NB4 (cell line): ENCODE data around the gene ELAPOR2.

Experiments
- DNase-seq: peaks from one replicate; pipeline ENCODE4 v3.0.0; 2010; ENCODE audit warnings: low read depth
- H3K4me3 ChIP-seq: one replicate; pipeline ENCODE4 v1.5.1; 2011; ENCODE audit warnings: mild to moderate bottlenecking, low read depth, low read length, moderate library complexity
- CTCF ChIP-seq: IDR thresholded peaks from one replicate; pipeline ENCODE4 v1.5.1; 2012; ENCODE audit warnings: low read depth, low read length
- MAX ChIP-seq: IDR thresholded peaks from 2 replicates; pipeline ENCODE4 v1.6.1; 2011; ENCODE audit warnings: low read depth, low read length
- MYC ChIP-seq: IDR thresholded peaks from 2 replicates; pipeline ENCODE4 v1.6.1; 2011; ENCODE audit warnings: low read depth, low read length
- POLR2A ChIP-seq: IDR thresholded peaks from 2 replicates; pipeline ENCODE4 v1.6.1; 2011; ENCODE audit warnings: mild to moderate bottlenecking; ENCODE audit not compliant: insufficient read length; ENCODE audit errors: extremely low read depth

ELAPOR2 gene

GRCh38 chr7:87038993-87039690, 20.3 kb downstream of the ELAPOR2 start:
- TF ChIP-seq CTCF (no peak), MAX (no peak), MYC (no peak), POLR2A (no peak)

GRCh38 chr7:87036985-87037384, 22.5 kb downstream of the ELAPOR2 start:
- DNase-seq, result no peak
- no peak overlapping the region for H3K4me3 ChIP-seq
- no peak for TF ChIP-seq MYC
- no peak for TF ChIP-seq CTCF
- no peak for TF ChIP-seq POLR2A
- no peak for TF ChIP-seq MAX

More at GRCh38 chr7:87038993-87039690, 20.3 kb downstream of the ELAPOR2 start:
- DNase-seq, result no peak
- H3K4me3 ChIP-seq, result peak overlapping the region; percentile 1

- TF ChIP-seq CTCF, result no peak
- no peak for TF ChIP-seq MYC
- TF ChIP-seq MAX, result no peak
- TF ChIP-seq POLR2A, result no peak
- H3K4me3 ChIP-seq, result no peak overlapping the region
- no peak for DNase-seq
Observed at GRCh38 chr7:87032604-87033339, 26.7 kb downstream of the ELAPOR2 start.

GRCh38 chr7:87029078-87029477, 30.4 kb downstream of the ELAPOR2 start:
- no peak overlapping the region for H3K4me3 ChIP-seq
- TF ChIP-seq CTCF, result no peak
- no peak for TF ChIP-seq MYC
- no peak for TF ChIP-seq POLR2A
- TF ChIP-seq MAX, result no peak
- DNase-seq, result no peak

- TF ChIP-seq POLR2A (no peak), MAX (no peak), MYC (no peak), CTCF (no peak)
- H3K4me3 ChIP-seq, result no peak overlapping the region
- DNase-seq, result no peak
Observed at GRCh38 chr7:87028636-87029035, 30.8 kb downstream of the ELAPOR2 start.
